Measurements from ENCODE around the gene DUS4L. TPM values are rescaled to one million over a fixed set of nuclear protein-coding genes. Genes with fewer than 3 reads are reported as not detected.

The DUS4L gene
- total RNA-seq, 4 donors from 2014 or later = 4.1 to 9.2 (median 7.7) TPM

DNA sequence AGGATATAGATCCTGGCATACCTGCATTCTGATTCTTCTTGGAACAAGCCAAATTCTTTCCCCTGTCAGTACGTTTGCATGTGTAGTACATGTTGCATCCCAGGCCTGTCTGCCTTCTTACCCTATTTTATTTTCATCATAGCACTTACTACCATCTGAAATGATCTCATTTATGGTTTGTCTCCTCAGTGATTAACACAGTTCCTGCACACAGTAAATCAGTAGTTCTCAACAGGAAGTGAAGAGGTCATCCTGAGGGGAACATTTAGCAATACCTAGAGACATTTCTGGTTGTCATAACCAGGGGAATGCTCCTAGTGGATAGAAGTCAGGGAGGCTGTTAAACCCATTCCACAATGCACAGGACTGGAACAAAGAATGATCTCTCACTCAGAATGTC, 58.7 kb downstream of the DUS4L start:
- Histone ChIP-seq H3K9me3 (no peaks in the 10 kb centered on the region), H3K4me3 (no peak overlapping the region), H3K27ac (no peak overlapping the region), H3K36me3 (no peaks in the 10 kb centered on the region), H3K27me3 (no peaks in the 10 kb centered on the region), H3K4me1 (no peaks in the 10 kb centered on the region)
- DNase-seq = no peak
- no peak for TF ChIP-seq POLR2A (IDR thresholded peaks at IDR 0.05)
- TF ChIP-seq, protein P1, sequence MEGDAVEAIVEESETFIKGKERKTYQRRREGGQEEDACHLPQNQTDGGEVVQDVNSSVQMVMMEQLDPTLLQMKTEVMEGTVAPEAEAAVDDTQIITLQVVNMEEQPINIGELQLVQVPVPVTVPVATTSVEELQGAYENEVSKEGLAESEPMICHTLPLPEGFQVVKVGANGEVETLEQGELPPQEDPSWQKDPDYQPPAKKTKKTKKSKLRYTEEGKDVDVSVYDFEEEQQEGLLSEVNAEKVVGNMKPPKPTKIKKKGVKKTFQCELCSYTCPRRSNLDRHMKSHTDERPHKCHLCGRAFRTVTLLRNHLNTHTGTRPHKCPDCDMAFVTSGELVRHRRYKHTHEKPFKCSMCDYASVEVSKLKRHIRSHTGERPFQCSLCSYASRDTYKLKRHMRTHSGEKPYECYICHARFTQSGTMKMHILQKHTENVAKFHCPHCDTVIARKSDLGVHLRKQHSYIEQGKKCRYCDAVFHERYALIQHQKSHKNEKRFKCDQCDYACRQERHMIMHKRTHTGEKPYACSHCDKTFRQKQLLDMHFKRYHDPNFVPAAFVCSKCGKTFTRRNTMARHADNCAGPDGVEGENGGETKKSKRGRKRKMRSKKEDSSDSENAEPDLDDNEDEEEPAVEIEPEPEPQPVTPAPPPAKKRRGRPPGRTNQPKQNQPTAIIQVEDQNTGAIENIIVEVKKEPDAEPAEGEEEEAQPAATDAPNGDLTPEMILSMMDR (IDR thresholded peaks at IDR 0.05) = no peak

DNA sequence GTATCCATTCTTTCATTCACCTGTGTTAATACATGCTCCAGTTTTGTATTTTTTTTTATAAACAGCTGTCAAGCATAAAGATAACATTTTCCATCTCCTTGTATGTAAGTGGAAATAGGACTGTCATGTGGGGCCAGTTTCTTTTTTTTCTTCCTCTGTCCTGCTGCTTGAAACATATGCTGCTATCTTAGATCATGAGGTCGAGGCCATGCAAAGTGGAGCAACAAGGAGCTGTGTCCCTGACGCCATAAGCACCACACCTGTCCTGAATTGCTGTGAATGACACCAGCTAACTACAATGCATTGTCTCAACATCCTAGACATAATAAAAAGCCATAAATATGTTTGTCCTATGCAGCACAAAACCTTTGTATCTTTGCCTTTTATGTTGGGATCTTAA, 59.1 kb downstream of the DUS4L start:
- no peak for DNase-seq
- H3K36me3 ChIP-seq = no peaks in the 10 kb centered on the region
- H3K9me3 ChIP-seq = no peaks in the 10 kb centered on the region
- TF ChIP-seq POLR2A (IDR thresholded peaks at IDR 0.05) = no peak
- TF ChIP-seq, protein P1 (IDR thresholded peaks at IDR 0.05) = no peak
- no peak overlapping the region for H3K27ac ChIP-seq
- H3K4me3 ChIP-seq = no peak overlapping the region
- H3K27me3 ChIP-seq = no peaks in the 10 kb centered on the region
- H3K4me1 ChIP-seq = no peaks in the 10 kb centered on the region

DNA sequence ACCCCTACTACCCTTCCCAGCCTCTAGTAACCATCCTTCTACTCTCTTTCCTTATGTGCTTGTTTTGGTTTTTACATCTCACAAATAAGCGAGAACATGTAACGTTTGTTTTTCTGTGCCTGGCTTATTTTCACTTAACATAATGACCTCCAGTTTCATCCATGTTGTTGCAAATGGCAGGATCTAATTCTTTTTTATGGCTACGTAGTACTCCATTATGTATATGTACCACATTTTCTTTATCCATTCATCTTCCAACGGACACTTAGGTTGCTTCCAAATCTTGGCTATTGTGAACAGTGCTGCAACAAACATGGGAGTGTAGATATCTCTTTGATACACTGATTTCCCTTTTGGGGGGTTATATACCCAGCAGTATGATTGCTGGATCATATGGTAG, 63.2 kb downstream of the DUS4L start:
- H3K27me3 ChIP-seq = no peaks in the 10 kb centered on the region
- H3K9me3 ChIP-seq = no peaks in the 10 kb centered on the region
- no peak for DNase-seq
- no peak overlapping the region for H3K27ac ChIP-seq
- H3K4me3 ChIP-seq = no peak overlapping the region
- no peaks in the 10 kb centered on the region for H3K4me1 ChIP-seq
- TF ChIP-seq, protein P1 (IDR thresholded peaks at IDR 0.05) = no peak
- no peak for TF ChIP-seq POLR2A (IDR thresholded peaks at IDR 0.05)
- H3K36me3 ChIP-seq = no peaks in the 10 kb centered on the region

Small RNA genes within 50 kb of the gene (small RNA-seq; reads per million reads assigned to genes)
- gene RF01233 = 0 reads per million in 2 donors

Other genes with a start within 250 kb of the DUS4L start
- gene GPR22, start 93.9 kb upstream of the DUS4L start, total RNA-seq = not detected
- 100 to 1,000 TPM in 1 of 4 donors, 10 to 100 TPM in 3; 31.1 to 175 (median 68.0) TPM for gene COG5, start 51 bp upstream of the DUS4L start, total RNA-seq
- 10 to 100 TPM; 10.9 to 29.4 (median 17.3) TPM for gene BCAP29, start 16.3 kb downstream of the DUS4L start, total RNA-seq
- gene SLC26A4, start 96.9 kb downstream of the DUS4L start, total RNA-seq = under 1 TPM in 2 of 4 donors, not detected in 2; 0.18 to 0.27 TPM
- 10 to 100 TPM; 17.7 to 26.1 (median 24.6) TPM for gene CBLL1, start 180.2 kb downstream of the DUS4L start, total RNA-seq
- gene SLC26A3, start 239.3 kb downstream of the DUS4L start, total RNA-seq = 100 to 1,000 TPM in 3 of 4 donors, 1 to 10 TPM in 1; 6.6 to 587 (median 341) TPM

Data from Peyer's patch (tissue), 4 donors.